OCI-LY7 (cell line): ENCODE measurements around the gene COL5A1. TPM values are rescaled to one million over a fixed set of nuclear protein-coding genes. Genes with fewer than 3 reads are reported as not detected.

Experiments used
- BruUV-seq: library from RNA; stranded (reverse); fragments of 400-500 nt; replicated peaks from 2 replicates; lab custom pipeline; 2021; lab: Mats Ljungman, UMichigan
- CTCF ChIA-PET: fragments of 300-600 bp; sonication (Branson Sonifier 250); formaldehyde crosslinking; loops from one replicate; lab custom pipeline; 2022; ENCODE audit warnings: antibody characterized with exemption; ENCODE audit not compliant: unreplicated experiment; lab: Charles Lee
- POLR2A ChIA-PET: fragments of 300-600 bp; sonication (Branson Sonifier 250); formaldehyde crosslinking; loops from one replicate; lab custom pipeline; 2022; ENCODE audit warnings: antibody characterized with exemption; lab: Charles Lee
- DNase-seq: peaks from one replicate; pipeline ENCODE4 v3.0.0-alpha.2; 2015; ENCODE audit warnings: low spot score
- H2AFZ ChIP-seq: fragments of 200-600 bp; sonication (generic), shearing (Covaris generic); 2 replicates; pipeline ENCODE4 v1.6.1; 2014; ENCODE audit warnings: mild to moderate bottlenecking, antibody characterized with exemption, low read length, moderate library complexity
- H3K27ac ChIP-seq: fragments of 200-600 bp; sonication (generic); 2 replicates; pipeline ENCODE4 v1.5.1; 2014; ENCODE audit warnings: mixed run types, low read depth, mild to moderate bottlenecking, moderate library complexity, low read length, inconsistent platforms; ENCODE audit not compliant: poor library complexity, severe bottlenecking
- H3K36me3 ChIP-seq: fragments of 200-600 bp; sonication (generic); 2 replicates; pipeline ENCODE4 v1.6.1; 2014; ENCODE audit warnings: mild to moderate bottlenecking, antibody characterized with exemption, low read length, moderate library complexity, mixed read lengths; ENCODE audit not compliant: insufficient read depth
- H3K4me1 ChIP-seq: fragments of 200-600 bp; sonication (generic); 2 replicates; pipeline ENCODE4 v1.5.1; 2014; ENCODE audit warnings: mild to moderate bottlenecking, low read length; ENCODE audit not compliant: insufficient read depth, poor library complexity, severe bottlenecking
- H3K4me2 ChIP-seq: fragments of 200-600 bp; sonication (generic); 2 replicates; pipeline ENCODE4 v1.6.1; 2014; ENCODE audit warnings: mild to moderate bottlenecking, low read length
- H3K4me3 ChIP-seq: fragments of 200-600 bp; sonication (generic); 2 replicates; pipeline ENCODE4 v1.5.1; 2014; ENCODE audit warnings: mild to moderate bottlenecking, low read depth, low read length; ENCODE audit not compliant: poor library complexity, severe bottlenecking
- H3K79me2 ChIP-seq: fragments of 200-600 bp; sonication (generic); 2 replicates; pipeline ENCODE4 v1.6.1; 2016; ENCODE audit warnings: low read depth, mild to moderate bottlenecking, low read length, moderate library complexity, mixed read lengths; ENCODE audit not compliant: insufficient read depth
- H3K9me2 ChIP-seq: fragments of 200-600 bp; sonication (generic); 2 replicates; pipeline ENCODE4 v1.6.1; 2016; ENCODE audit warnings: mild to moderate bottlenecking, low read length, mixed read lengths; ENCODE audit not compliant: insufficient read depth
- H3K9me3 ChIP-seq: fragments of 200-600 bp; sonication (generic); 2 replicates; pipeline ENCODE4 v1.6.1; 2014; ENCODE audit warnings: mild to moderate bottlenecking, mixed run types, low read length, mixed read lengths
- H4K20me1 ChIP-seq: fragments of 200-600 bp; sonication (generic); 2 replicates; pipeline ENCODE4 v1.6.1; 2014; ENCODE audit warnings: mild to moderate bottlenecking, antibody characterized with exemption, low read length, moderate library complexity, mixed read lengths; ENCODE audit not compliant: insufficient read depth
- EZH2phosphoT487 ChIP-seq: fragments of 200-600 bp; sonication (generic); IDR thresholded peaks from 2 replicates; pipeline ENCODE4 v1.6.1; 2018; ENCODE audit warnings: low read depth, borderline replicate concordance, mild to moderate bottlenecking, mixed run types, antibody characterized with exemption, low read length, moderate library complexity, mixed read lengths
- intact Hi-C: fragments of 100-400 bp; cut with micrococcal nuclease; formaldehyde crosslinking; loops from one replicate; pipeline ENCODE4 v1.10.0; 2022; ENCODE audit not compliant: unreplicated experiment
- total RNA-seq, 2 experiments: library from RNA; depleted of rRNA in 1 of 2; stranded (reverse); fragments of >200 nt in 1 of 2; shearing (Covaris generic) in 1 of 2; gene quantifications; 2 replicates each; pipeline ENCODE4 v1.2.3, GENCODE V29; 2014 to 2022
- TF ChIP-seq, protein P1 (sequence below): fragments of 200-600 bp; sonication (generic); conservative IDR thresholded peaks from 2 replicates; pipeline ENCODE4 v1.5.1; 2014; ENCODE audit warnings: mild to moderate bottlenecking, antibody characterized with exemption, low read length, moderate library complexity, mixed read lengths

Gene COL5A1
- total RNA-seq, 2 experiments from 2014 or later: 12.2 to 28.6 TPM

DNA sequence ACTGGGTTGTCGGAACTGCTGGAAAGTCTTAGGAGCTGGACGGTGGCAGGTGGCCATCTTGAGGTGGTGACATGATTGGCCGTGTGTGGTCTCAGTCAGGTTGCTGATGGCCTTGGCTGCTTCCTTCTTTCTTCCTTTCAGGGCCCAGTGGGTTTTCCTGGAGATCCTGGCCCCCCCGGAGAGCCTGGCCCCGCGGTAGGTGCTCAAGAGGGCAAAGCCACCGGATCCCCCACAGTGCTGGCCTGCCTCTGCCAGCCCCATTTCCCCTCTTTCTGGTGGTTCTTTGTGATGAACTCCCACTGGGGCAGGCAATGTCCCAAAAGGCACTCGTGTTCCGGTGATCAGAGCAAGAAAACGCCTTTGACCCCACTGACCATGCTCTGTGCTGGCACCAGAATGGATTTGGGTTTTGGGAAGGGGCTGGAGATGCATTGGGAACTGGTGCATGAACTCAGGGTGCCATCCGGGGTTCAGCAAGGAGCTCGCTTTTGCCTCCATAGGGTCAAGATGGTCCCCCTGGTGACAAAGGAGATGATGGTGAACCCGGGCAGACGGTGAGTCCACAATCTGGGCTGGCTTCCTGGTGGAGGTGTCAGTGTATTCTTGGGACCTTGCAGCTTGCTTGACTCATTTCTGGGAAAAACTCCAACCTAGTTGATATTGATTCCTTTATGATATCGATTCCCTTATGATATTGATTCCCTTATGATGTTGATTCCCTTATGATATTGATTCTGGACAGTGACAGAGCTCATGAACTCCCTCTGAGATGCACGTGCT, 174.0 kb downstream of the COL5A1 start:
- no peaks in the 10 kb centered on the region for H3K4me1 ChIP-seq
- H3K79me2 ChIP-seq: no peaks in the 10 kb centered on the region
- TF ChIP-seq, protein P1, sequence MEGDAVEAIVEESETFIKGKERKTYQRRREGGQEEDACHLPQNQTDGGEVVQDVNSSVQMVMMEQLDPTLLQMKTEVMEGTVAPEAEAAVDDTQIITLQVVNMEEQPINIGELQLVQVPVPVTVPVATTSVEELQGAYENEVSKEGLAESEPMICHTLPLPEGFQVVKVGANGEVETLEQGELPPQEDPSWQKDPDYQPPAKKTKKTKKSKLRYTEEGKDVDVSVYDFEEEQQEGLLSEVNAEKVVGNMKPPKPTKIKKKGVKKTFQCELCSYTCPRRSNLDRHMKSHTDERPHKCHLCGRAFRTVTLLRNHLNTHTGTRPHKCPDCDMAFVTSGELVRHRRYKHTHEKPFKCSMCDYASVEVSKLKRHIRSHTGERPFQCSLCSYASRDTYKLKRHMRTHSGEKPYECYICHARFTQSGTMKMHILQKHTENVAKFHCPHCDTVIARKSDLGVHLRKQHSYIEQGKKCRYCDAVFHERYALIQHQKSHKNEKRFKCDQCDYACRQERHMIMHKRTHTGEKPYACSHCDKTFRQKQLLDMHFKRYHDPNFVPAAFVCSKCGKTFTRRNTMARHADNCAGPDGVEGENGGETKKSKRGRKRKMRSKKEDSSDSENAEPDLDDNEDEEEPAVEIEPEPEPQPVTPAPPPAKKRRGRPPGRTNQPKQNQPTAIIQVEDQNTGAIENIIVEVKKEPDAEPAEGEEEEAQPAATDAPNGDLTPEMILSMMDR: no peak
- TF ChIP-seq EZH2phosphoT487: no peak
- ChIA-PET CTCF (no interaction called here), POLR2A (no interaction called here)
- no peaks in the 10 kb centered on the region for H3K36me3 ChIP-seq
- intact Hi-C loops: no loop called here
- H3K4me2 ChIP-seq: no peak overlapping the region
- no peak for DNase-seq
- no TSS peak for BruUV-seq
- no peaks in the 10 kb centered on the region for H3K9me3 ChIP-seq
- H4K20me1 ChIP-seq: no peaks in the 10 kb centered on the region
- no peaks in the 10 kb centered on the region for H3K9me2 ChIP-seq
- no peak overlapping the region for H3K27ac ChIP-seq
- no peak overlapping the region for H3K4me3 ChIP-seq
- no peak overlapping the region for H2AFZ ChIP-seq

DNA sequence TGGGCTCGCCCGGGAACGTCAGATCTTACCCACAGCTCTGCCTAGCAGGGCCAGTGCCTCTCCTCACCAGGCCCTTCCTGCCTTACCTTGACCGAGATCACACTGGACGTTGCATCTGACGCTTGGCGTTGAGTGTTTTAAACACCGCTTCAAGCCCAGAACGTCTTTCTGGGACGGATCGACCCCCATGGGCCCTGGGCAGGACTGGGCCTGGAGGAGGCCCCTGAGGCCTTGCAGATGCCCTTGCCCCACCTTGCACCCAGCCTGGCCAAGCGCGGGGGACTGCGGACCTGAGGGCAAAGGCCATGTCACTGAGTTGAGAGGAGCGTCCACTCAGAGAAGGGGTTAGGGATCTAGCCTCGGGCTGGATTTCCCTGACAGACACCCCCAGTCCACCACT, 174.7 kb downstream of the COL5A1 start:
- Histone ChIP-seq H3K9me2 (no peaks in the 10 kb centered on the region), H3K4me1 (no peaks in the 10 kb centered on the region), H4K20me1 (no peaks in the 10 kb centered on the region), H3K36me3 (no peaks in the 10 kb centered on the region), H3K79me2 (no peaks in the 10 kb centered on the region), H3K27ac (no peak overlapping the region), H2AFZ (no peak overlapping the region), H3K4me3 (no peak overlapping the region), H3K4me2 (no peak overlapping the region), H3K9me3 (no peaks in the 10 kb centered on the region)
- intact Hi-C loops: no loop called here
- TF ChIP-seq, protein P1: no peak
- TF ChIP-seq EZH2phosphoT487: no peak
- DNase-seq: no peak
- ChIA-PET POLR2A (no interaction called here), CTCF (no interaction called here)
- no TSS peak for BruUV-seq

DNA sequence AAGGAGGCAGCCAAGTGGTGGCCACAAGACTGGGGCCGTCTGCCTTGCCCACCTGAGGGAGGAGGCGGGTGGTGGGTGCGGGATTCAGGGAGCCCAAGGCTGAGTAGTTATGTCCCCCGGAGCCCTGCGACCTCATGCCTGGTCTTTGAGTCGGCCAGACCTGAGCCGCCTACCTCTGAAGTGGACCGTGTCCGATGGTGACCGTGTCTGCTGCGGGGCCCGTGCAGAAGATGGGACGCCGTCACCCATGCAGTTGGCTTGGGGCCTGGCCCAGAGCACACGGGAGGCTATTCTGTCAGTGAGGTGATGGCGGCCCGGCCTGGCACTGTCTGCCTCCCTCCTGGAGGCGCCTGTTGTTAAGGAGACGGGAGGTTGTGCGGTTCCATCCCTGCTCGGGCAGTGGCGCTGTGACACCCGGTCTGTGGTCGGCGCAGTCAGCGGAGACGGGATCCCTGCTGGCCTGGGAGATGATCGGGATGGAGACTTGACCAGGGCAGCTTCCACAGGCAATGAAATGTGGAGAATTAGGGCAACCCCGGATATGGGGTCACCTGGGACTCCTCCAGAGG, 176.5 kb downstream of the COL5A1 start:
- CTCF ChIA-PET: no interaction called here
- no peaks in the 10 kb centered on the region for H4K20me1 ChIP-seq
- no peaks in the 10 kb centered on the region for H3K79me2 ChIP-seq
- no peaks in the 10 kb centered on the region for H3K36me3 ChIP-seq
- intact Hi-C loops: no loop called here
- H3K27ac ChIP-seq: no peak overlapping the region
- H2AFZ ChIP-seq: no peak overlapping the region
- TF ChIP-seq, protein P1: no peak
- no peak for TF ChIP-seq EZH2phosphoT487
- no peaks in the 10 kb centered on the region for H3K9me2 ChIP-seq
- H3K4me1 ChIP-seq: no peaks in the 10 kb centered on the region
- no peaks in the 10 kb centered on the region for H3K9me3 ChIP-seq
- POLR2A ChIA-PET: no interaction called here
- H3K4me3 ChIP-seq: no peak overlapping the region
- H3K4me2 ChIP-seq: no peak overlapping the region
- DNase-seq: no peak
- no TSS peak for BruUV-seq
